ENCODE measurements around the gene COL6A1. TPM values are rescaled to one million over a fixed set of nuclear protein-coding genes. Genes with fewer than 3 reads are reported as not detected.

The COL6A1 gene
- total RNA-seq, 1 donor from 2014 or later, result 545 TPM

DNA sequence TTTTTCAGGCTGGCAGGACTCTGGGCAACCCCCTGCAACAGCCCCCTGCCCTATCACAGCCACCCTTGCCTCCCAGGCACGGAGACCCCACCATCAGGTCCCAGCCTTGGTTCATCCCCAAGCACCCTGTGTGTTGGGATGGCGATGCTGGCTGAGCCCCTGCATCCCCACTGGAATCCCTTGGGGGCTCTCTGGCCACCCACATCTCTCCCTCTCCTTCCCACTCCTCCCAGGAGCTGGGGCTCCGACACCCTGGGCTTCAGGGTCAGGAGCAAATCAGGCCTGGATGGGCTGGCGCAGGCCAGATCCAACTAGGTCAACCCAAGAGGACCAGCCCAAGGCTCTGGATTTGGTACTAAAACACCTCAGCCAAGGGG is 25.9 kb downstream of the COL6A1 start:
- no peak for DNase-seq

DNA sequence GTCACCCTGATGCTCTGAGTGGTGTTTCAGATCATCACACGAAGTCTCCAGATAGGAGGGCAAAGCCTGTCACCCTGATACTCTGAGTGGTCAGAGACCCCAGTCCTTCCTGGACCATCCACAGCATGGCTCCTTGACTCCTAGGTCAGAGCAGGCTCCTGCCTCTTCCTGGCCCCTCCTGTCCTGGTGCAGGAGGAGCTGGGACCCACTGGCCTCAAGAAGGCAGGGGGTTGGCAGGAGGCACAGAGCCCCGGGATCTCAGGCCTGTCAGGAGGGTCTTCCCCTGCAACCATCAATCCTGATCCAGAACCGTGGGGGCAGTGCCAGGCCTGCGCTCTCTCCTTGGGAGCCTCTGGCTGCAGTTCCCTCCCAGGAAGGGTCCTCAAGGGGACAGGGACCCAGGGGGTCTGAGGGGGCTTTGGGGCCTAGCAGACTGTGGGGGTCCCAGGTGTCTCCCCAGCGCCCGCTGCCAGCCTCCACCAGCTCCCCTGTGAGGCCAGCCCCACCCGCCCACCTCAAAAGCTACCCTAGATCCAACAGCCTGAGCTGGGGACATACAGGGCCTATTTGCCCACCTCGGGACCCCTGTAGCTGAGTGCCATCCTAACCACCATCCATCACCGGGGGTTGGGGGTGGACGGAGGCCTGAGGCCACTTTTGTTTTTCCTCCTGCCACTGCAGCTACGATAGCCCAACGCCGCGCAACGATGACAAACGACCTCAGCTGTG is 27.5 kb downstream of the COL6A1 start:
- no peak for DNase-seq

DNA sequence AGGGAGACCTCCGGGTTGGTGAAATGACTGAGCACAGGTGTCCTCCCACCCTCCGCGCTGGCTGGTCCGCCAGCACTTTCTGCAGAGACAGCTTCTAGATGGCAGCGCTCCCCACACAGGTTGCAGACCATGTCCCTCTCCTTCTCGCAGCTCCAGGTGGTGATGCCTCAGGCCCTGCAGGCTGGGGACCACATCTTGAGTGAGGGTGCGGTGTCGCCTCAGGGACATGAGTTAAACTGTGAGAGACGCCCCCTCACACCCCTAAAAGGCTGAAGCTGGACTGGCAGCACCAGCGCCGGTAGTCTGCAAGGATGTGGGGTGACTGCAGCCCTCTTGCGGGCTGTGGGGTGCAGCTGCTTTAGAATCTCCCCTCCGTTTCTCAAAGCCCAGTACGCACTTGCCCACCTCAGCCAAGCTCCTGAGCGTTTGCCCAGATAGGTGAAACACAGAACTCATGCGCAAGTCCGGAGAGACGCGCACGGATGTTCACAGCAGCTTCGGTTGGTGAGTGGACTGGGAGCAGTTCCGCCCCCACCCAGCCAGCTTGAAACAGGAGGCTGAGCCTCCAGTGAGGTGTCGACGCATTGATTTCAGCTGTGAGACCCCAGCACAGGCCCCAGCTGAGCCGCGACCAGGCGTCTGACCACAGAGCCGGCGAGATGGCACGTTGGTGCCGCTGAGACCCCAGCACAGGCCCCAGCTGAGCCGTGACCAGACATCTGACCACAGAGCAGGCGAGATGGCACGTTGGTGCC is 28.6 kb downstream of the COL6A1 start:
- DNase-seq, result no peak

DNA sequence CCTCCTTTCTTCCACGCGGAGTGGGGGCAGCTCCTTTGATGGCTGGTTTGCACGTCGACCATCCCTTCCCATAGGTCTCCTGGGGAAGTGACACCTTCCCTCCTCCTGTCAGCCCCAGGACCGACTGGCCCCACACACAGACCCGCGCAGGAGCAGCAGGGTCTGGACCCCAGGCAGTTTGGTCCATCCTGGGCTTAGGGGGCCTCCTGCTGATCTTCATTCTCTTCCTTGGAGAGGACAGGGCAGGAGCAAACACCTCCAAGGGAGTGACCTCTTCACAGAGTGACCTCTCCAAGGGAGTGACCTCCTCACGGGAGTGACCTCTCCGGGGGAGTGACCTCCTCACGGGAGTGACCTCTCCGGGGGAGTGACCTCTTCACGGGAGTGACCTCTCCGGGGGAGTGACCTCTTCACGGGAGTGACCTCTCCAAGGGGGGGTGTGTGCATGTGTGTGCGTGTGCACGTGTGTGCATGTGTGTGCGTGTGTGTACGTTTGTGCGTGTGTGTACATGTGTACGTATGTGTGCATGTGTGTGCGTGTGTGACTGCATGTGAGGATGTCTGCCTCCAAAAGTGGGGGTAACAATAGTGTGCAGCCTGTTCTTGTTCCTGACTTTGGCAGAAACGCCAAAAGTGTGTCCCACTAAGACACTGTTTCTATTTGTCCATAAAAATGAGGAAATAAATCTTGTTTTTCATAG is 29.8 kb downstream of the COL6A1 start:
- no peak for DNase-seq

DNA sequence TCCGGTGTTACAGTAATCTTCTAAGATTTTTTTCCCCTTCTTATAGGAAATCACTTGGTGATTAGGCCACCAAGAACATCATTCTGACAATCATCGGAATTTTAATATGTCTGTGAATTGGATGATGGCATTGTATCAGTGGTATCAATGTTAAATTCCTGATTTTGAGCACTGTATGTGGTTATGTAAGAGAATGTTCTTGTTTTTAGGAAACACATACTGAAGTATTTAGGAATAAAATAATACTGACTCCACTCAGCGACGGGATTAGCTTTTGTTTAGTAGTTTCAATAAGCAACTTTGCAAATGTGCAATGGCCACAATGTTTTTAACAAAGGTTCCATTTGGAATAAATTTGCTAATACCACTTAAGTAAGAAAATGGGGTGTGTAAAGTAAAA is 30.6 kb downstream of the COL6A1 start:
- peak; percentile 66 for DNase-seq

DNA sequence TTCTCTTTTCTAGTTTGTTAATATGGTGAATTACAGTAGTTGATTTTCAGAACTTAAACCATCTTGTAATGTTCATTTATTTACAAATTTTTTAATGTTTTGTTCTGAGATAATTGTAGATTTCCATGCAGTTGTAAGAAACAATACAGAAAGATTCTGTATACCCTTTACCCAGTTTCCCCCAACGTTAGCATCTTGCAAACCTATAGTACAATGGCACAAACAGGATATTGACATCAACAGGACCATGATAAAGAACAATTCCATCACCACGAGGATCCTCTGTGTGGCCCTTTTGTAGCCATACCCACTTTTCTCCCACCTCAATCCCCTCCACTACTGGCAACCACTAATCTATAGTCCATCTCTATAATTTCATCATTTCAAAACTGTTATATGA is 33.3 kb downstream of the COL6A1 start:
- DNase-seq, result no peak

DNA sequence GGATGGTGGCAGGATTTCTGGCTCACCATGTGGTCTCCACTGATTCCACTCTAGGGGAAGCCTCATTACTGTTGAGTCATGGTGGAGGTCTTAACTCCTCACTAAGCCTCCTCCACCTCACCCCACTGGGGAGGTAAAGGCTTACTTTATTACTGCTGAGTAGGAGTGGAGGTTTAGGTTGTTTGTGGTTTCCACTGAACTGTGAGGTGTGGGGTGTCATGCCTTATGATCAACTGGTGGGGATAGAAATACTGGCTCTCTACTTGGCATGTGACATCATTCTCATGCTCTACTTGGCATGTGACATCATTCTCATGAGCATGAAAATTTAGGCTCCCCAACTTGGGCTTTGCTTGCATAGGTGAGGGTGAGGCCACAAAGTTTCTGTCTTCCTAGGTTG is 35.6 kb downstream of the COL6A1 start:
- no peak for DNase-seq

DNA sequence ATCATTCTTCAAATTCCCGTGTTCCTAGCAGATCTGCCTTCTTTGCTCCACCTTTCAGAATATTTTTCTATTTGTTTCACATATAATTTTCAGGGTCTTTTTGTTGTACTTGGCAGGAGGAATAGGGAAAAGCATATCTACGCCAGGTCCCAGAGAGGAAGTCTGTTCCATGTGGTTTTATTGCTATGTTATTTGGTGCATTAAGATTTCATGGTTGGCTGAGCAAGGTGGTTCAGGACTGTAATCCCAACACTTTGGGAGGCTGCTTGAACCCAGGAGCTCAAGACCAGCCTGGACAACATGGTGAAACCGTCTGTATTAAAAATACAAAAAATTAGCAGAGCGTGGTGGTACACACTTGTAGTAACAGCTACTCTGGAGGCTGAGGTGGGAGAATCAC is 36.1 kb downstream of the COL6A1 start:
- DNase-seq, result no peak

DNA sequence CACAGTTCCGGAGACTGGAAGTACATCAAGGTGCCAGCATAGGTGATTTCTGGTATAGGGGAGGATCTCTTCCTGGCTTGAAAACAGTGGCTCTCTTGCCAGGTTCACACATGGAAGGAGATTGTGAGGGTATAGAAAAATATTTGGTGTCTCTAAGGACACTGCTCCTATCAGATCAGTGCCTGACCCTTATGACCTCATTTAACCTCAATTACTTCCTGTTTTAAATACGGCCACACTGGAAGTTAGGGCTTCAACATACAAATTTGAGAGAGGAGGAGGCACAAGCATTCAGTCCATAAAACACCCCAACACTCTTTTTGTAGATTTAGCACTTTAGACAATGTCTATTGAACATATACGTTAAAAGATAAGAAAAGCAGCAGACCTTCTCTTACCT is 37.0 kb downstream of the COL6A1 start:
- DNase-seq, result no peak

DNA sequence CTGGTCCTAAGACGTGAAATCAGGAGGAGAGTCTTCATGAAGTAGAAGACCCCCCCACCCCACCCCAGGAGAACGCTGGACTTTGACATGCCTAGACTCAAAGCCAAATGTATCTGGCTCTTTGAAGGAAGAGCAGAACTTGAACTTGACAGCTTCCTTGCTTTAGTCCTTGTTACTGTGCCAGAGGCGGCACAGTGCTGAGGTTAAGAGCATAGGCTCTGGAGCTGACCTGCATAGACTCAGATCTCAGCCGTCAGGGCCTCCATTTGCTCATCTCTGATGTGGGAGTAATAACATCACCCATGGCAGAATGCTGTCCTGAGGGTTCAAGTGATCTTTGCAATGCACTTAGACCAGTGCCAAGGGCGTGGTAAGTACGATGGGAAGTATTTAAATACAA is 39.0 kb downstream of the COL6A1 start:
- no peak for DNase-seq

DNA sequence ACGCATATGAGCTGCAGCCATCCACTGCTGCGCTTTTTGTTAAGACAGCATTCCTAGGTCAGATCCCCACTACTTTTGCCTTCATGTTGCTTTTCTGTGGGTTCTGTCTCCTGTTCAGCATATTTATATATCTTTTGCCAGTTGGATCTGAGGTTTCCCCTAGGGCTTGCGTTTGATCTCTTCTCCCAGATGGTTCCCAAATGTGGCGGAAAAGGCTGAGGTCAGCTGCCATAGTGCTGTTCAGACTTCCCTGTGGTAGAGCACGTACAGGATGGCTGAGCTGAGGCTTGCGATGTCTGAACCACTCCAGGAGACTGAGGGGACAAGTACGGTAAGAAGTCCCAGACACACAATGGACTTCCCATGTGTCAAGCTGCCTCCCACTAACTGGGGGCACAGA is 39.8 kb downstream of the COL6A1 start:
- peak; percentile 65 for DNase-seq

DNA sequence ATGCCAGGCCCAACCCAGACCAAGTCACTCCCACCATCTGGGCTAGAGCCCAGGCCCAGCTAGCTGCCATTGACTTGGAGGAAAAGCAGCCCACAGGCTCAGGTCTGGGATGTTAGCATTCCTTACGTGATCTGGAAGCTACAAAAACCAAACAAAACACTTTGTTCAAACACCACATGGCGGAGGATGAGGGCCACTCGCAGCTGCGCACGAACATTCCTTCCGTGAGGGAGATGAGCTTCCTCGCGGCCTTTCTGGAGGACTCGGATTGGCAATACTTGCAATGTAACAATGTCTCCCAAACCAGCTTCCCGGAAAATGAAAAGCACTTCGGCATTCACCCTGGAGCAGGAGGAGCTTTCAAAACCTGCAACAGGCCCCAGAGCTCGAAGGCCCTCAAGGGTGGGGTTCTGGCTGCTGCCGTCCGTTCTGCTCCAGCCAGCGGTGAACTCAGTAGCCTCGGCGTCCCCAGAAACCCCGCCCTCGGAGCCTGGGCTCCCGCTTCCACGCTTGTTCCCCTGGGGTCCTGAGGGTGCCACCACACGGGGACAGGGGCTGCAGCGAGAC is 40.5 kb downstream of the COL6A1 start:
- DNase-seq, result peak; percentile 79

DNA sequence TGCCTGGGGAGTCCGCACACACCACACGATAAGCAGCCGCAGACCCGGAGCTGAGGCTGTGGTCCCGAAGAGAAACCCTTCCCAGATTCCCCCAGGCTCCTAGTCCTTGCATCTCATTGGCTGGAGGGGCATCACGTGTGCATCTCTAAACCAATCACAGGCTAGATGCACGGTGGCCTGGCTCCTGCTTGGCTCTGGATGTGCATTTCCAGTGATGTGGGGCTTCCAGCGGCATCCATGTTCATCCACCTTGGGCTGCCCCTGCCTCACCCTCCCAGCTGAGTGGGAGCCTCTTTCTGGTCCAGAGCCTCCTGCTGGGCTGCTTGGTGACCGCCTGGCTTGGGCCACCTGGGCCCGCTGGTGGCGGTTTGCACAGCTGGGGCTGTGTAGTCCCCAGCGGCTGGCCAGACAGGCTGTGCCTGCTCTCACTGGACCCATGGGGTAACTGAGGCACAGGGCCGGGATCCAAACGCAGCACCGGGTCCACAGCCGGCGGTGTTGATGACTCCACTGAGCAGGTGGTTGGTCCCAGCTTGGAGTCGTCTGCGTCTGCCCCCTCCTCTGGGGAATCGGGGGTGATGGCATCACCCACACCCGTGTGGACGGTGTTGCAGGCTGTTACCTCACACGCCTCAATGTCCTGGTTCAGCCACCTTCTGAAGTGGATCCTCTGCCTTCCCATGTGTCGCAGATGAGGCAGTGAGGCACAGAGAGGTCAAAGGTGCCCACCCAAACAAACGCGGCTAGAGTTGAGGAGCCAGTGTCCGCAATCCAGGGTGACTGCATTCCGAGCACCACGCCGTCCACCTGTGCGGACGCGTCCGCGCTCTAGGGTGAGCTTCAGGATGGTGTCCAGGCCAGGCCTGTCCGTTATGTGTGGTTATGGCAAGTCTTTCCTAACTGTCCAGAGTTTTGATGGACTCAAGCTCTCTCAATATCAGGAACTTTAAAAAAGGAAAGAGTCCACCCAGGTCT is 41.3 kb downstream of the COL6A1 start:
- DNase-seq, result no peak

DNA sequence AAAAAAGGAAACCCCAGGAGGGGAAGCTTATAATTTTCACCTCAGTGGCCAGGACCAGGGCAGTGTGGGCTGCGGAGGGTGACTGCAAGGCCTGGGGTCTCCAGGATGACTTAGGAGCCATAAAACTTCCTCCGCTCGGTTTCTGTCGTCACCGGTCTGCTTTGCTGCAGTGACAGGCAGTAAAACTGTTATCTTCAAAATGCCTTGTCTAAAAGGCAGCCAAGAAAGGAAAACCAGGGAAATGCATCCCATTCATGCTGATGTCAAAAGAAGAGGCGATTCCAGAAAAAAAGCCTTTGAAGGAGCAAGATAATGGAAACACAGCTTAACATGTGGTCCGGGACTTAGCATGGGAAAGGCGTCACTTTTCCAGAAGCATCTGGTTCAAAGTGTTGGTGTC is 42.0 kb downstream of the COL6A1 start:
- peak; percentile 58 for DNase-seq

DNA sequence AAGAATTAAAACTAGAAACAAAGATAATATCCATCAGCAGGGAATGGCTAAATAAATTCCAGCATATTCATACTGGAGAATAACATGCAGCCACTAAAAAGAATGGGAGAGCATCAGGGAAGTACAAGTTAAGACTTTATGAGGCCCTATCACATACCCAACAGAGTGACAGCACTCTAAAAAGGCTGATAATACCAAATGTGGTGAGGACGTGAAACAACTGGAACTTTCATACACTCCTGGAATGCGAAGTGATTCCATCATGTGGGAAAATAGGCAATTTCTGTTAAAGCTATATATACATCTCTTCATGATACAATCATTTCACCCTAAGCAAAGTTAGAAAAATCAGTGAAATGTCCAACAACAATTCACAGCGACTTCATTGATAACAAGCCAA is 42.6 kb downstream of the COL6A1 start:
- DNase-seq, result no peak

DNA sequence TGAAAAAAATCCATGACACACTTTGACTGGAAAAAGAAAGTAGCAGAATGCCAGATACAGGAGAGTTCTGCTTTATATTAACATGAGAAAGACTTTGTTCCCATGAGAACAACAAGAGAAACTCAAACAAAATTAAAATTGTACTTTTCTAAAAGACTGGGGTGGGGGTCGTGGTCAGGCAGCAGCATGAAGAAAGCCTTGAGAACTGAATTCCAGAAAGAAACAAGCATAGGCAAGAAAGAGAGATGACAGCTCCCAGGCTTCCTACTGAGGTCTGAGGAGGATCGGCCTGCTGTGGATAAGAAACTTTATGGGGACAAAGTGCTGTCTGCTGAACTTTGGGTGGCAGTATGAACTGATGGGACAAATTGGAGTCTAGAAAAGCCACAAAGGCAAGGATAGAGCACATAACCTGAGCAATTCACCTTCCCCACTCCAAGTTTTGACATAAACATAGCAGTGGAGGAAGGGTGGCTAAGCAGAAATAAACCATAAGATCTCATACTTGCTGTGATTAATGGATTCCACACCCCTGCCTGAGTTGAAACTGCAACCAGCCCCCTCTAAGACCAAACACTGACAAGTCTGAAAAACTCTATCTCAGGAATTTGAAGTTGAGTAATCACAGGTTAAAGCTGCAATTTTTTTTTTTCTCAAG is 43.7 kb downstream of the COL6A1 start:
- no peak for DNase-seq

DNA sequence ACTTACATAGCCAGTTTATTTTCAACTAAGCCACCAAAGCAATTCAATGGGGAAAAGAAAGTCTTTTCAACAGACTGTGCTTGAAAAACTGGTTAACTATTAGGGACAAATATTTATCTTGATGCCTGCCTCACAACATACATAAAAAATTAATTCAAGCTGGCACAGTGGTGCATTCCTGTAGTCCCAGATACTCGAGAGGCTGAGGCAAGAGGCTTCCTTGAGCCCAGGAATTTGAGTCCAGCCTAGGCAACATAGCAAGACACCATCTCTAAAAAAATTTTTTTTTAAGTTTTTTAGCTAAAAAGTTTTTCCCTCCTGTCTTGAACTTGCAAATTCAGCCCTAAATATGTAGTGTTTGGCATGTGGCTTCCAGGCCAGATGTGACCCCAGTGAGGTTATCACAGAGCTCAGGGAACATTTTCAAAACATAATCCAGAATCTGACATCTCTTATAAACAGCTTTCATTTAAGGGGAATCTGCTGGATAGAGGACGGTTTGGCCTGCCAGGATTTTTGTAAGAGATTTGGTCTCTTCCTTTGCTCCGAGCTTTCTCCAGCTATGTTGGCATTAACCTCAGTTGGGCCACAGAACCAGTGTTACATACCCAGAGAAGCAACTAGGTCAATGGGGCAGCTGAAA is 46.4 kb downstream of the COL6A1 start:
- peak; percentile 74 for DNase-seq

DNA sequence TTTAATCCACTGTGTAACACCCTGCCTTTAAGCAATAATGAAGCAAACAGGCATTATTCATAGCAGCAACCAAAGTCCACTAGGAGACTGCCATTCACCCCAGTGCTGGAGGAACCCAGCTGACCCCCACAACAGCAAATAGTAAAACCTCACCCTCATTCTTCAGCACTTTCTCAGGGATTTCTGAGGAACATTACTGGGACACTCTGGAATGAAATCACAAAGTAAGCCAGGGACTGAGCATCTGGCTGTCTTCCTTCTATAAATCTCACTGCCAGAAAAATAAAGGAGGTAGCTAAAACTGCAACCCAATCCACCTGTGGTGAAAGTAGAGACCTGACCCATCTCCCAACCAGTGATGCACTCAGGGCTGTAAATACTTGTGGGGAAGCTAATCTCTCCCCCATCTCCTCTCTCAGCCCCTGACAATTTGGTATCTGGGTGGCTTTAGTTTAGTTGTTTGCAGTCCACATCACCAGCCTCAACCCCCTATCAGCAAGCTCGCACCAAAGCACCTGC is 47.1 kb downstream of the COL6A1 start:
- DNase-seq, result no peak

DNA sequence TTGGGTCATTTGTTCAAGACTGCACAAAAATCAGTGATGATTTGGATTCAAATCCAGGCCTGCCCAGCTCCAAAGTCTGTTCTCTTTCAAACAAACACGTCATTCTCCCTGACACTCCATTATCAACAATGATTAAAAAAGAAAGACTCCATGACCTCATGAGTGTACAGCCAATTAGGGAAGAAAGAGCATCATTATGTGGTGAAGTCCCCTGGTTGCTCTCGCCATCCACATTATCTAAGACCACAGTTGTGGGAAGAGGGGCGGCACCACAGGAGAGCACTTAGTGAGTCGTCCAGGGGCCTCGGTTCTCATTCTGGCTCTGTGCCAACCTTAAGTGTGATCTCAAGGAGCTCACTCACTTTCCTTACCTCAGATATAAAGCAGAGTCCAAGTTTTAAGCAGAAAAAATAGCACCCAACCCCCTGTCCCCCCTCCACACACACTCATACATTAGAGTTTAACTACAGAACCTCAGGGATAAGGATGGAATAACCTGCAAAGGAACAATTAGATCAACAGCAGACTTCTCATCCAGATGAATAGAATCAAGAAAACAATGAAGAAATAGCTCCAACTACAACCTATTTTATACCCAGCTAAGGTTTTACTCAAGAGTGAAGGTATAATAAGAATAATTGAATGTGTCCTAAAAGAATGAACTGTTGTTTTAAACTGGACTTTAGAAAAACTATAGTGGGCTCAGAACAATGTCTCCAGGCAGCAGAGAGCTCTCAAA is 47.8 kb downstream of the COL6A1 start:
- no peak for DNase-seq

DNA sequence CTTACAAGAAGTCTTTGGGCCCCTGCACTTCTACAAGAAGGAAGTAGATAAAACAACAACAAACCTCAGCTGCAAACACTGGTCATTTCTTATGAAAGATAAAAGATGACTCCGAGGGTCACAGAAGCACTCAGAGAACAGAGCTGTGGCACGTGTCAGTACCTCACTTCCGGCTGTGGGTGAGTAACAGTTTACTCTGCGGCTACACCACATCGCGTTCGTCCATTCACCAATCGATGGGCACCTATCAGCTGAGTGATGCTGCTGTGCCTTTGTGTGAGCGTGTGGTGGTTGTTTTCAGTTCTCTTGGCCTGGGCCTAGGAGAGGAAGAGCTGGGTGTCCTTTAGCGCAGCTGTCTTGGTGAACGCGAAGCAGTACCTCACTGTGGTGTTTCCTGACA is 49.9 kb downstream of the COL6A1 start:
- DNase-seq, result no peak
